ENCODE data around the gene ENO1. TPM values are rescaled to one million over a fixed set of nuclear protein-coding genes. Genes with fewer than 3 reads are reported as not detected.
A peak's percentile ranks its signal among the peaks of the same experiment; 100 is the strongest.
"Not testable (repeated sequence)": the region's sequence is repeated elsewhere in the genome, so short reads cannot be mapped to it uniquely, and the experiment has no call there.

ENO1 gene
- total RNA-seq, 2 donors from 2014 or later = 484 to 601 TPM

GRCh38 chr1:8900684-8901083 lies 22.2 kb upstream of the ENO1 start:
- intact Hi-C loops (cut with DNase I, micrococcal nuclease); DNase-seq; ATAC-seq: not testable (repeated sequence)

DNA sequence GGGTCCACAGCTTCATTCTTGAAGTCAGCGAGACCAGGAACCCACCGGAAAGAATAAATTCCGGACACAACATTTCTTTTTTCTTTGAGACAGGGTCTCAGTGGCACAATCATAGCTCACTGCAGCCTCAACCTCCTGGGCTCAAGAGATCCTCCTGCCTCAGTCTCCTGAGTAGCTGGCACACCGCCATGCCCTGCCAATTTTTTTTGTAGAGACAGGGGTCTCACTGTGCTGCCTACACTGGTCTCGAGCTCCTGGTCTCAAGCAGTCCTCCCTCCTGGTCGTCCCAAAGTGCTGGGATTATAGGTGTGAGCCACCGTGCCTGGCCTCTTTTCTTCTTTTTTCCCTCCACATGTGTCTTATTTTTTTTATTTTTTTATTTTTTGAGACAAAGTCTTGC lies 20.6 kb upstream of the ENO1 start:
- intact Hi-C loops (cut with DNase I, micrococcal nuclease) = no loop called here
- ATAC-seq (no peak), DNase-seq (no peak)

DNA sequence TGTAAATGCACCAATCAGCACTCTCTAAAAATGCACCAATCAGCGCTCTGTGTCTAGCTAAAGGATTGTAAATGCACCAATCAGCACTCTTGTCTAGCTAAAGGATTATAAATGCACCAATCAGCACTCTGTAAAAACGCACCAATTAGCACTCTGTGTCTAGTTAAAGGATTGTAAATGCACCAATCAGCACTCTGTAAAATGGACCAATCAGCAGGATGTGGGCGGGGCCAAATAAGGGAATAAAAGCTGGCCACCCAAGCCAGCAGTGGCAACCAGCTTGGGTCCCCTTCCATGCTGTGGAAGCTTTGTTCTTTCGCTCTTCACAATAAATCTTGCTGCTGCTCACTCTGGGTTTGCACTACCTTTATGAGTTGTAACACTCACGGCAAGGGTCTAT lies 19.9 kb upstream of the ENO1 start:
- ATAC-seq; DNase-seq; intact Hi-C loops (cut with DNase I, micrococcal nuclease): not testable (repeated sequence)

GRCh38 chr1:8897505-8897904 lies 19.0 kb upstream of the ENO1 start:
- DNase-seq; ATAC-seq; intact Hi-C loops (cut with DNase I, micrococcal nuclease): not testable (repeated sequence)

- DNase-seq; ATAC-seq; intact Hi-C loops (cut with DNase I, micrococcal nuclease): not testable (repeated sequence)
These were observed 18.3 kb upstream of the ENO1 start for GRCh38 chr1:8896775-8897174.

DNA sequence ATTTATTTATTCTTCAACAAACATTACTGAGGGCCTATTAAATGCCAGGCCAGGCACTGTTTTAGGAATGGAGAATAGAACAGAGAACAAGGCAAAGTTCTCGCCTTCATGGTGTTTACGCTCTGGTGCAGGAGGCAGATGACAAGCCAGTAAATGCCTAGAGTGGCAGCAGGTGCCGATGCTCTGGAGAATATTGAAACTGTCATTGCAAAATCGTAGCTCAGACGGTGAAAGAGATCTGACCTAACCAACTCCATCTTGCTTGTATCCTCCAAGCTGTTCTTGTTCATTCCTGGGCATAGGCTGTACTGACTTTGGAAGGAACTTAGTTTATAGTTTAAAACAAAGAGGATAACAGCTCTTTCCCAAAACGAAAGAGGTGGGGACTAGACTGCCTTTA lies 13.5 kb upstream of the ENO1 start:
- ATAC-seq (no peak), DNase-seq (no peak)
- intact Hi-C loops (cut with DNase I, micrococcal nuclease) = no loop called here

DNA sequence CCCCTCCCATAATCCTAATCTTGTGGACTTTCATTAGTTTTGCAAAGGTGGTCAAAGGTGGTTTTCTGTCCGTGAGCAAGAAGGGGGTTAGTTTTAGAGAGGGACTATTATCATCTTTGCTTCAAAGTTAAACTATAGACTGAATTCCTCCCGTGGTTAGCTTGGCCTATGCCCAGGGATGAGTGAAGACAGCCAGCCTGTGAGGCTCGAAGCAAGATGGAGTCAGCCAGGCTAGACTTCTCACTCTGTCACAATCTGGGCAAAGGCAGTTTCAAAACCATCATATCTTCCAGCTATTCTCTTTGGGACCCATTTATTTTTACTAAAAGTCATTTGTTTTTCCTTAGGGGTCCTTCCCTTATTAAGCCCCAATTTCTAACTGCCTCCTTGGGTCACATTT lies 12.9 kb upstream of the ENO1 start:
- DNase-seq (no peak), ATAC-seq (no peak)
- intact Hi-C loops (cut with DNase I, micrococcal nuclease) = no loop called here

- DNase-seq (peak; percentile 66 to 74), ATAC-seq (peak; percentile 88)
- intact Hi-C loops (cut with DNase I, micrococcal nuclease) = no loop called here
These were observed 11.7 kb upstream of the ENO1 start for GRCh38 chr1:8889925-8890785.

DNA sequence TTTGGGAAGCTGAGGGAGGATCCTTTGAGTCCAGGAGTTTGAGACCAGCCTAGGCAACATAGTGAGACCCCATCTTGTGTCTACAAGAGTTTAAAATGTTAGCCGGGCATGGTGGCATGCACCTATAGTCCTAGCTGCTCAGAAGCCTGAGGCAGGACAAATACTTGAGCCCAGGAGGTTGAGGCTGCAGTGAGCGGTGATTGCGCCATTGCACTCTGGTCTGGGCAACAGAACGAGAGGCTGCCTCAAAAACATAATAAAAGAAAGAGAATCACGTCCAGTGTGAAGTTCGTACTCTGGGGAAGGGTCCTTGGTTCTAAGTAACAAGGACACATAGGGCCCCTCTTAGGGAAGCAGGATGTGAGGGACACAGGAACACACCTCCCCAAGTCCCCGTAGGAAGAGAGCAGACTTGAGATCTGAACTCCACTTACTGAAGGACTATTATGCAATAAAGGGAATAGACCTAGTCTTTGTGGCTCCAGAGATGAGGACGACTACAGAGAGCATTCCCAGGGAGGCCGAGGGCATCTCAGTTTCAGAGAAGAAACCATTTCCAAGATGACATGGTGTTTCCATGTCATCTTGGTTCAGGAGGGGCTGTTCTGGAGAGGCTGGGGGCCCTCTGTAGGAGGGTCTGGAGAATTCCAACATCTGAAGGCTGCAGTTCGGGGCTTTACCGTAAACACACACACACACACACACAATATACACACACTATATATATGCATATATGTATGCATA lies 10.8 kb upstream of the ENO1 start:
- DNase-seq (no peak), ATAC-seq (no peak)
- intact Hi-C loops (cut with DNase I, micrococcal nuclease) = no loop called here

DNA sequence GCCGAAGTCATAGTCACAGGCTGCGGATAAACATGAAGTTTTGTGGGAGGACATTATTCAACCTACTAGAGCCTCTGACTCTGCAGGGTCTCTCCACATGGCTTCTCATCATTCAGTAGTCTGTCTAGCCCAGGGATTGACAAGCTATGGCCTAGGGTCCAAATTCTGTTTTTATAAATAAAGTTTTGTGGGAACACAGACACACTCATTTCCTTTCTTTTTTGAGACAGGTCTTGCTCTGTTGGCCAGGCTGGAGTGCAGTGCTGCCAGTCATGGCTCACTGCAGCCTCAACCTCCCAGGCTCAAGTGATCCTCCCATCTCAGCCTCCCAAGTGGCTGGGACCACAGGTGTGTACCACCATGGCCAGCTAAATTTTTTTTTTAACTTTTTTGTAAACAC lies 8.1 kb upstream of the ENO1 start:
- intact Hi-C loops (cut with DNase I, micrococcal nuclease) = no loop called here
- ATAC-seq (no peak), DNase-seq (no peak)

DNA sequence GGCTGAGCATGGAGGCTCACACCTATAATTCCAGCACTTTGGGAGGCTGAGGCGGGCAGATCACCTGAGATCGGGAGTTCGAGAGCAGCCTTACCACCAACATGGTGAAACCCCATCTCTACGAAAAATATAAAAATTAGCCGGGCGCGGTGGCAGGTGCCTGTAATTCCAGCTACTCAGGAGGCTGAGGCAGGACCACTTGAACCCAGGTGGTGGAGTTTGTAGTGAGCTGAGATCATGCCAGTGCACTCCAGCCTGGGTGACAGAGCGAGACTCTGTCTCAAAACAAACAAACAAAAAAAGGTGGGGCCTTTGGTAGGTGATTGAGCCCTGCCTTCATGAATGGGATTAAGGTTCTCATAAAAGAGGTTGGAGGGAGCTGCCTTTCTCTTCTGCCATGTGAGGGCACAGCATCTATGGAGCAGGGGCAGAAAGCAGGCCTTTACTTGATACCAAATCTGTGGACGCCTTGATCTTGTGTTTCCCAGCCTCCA lies 7.6 kb upstream of the ENO1 start:
- DNase-seq; ATAC-seq; intact Hi-C loops (cut with DNase I, micrococcal nuclease): not testable (repeated sequence)

DNA sequence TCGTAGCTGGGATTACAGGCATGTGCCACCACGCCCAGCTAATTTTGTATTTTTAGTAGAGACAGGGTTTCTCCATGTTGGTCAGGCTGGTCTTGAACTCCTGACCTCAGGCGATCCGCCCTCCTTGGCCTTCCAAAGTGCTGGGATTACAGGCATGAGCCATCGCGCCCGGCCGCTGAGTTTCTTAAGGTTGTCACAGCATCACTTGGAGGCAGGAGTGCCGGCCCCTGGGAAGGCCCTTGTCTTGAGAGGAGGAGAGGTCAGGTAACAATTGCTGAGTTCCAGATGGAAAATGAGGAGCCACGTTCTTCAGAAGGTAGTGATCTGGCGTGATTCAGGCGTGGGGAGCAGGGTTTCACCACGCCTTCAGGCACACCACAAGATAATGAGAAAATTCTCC lies 5.6 kb upstream of the ENO1 start:
- ATAC-seq; DNase-seq; intact Hi-C loops (cut with DNase I, micrococcal nuclease): not testable (repeated sequence)

DNA sequence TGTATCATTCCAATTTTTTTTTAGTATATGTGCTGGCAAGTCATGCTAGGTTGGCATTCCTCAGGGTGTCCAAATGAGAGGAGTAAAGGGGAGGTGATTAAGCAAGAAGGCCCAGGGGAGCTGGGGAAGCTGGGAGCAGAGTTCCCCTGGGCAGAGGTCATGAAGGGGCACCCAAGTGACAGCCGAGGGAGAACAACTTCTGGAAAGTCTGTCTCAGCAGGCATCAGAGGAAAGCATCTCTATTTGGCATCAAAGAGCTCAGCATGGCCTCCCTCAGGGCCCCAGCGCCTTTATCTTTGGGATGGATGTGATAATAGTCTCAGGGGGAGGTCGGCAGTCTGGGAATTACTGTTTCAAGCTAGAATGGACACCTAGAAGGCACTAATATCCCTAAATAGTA lies 5.0 kb upstream of the ENO1 start:
- no peak for ATAC-seq
- intact Hi-C loops (cut with DNase I, micrococcal nuclease) = no loop called here
- no peak for DNase-seq

GRCh38 chr1:8879922-8880676 lies 1.6 kb upstream of the ENO1 start:
- DNase-seq (peak; percentile 60 to 67), ATAC-seq (peak; percentile 25)
- intact Hi-C loops (cut with DNase I, micrococcal nuclease) = no loop called here

GRCh38 chr1:8879464-8879921 lies 1.0 kb upstream of the ENO1 start:
- no peak for ATAC-seq
- DNase-seq = no peak
- intact Hi-C loops (cut with DNase I, micrococcal nuclease) = no loop called here

DNA sequence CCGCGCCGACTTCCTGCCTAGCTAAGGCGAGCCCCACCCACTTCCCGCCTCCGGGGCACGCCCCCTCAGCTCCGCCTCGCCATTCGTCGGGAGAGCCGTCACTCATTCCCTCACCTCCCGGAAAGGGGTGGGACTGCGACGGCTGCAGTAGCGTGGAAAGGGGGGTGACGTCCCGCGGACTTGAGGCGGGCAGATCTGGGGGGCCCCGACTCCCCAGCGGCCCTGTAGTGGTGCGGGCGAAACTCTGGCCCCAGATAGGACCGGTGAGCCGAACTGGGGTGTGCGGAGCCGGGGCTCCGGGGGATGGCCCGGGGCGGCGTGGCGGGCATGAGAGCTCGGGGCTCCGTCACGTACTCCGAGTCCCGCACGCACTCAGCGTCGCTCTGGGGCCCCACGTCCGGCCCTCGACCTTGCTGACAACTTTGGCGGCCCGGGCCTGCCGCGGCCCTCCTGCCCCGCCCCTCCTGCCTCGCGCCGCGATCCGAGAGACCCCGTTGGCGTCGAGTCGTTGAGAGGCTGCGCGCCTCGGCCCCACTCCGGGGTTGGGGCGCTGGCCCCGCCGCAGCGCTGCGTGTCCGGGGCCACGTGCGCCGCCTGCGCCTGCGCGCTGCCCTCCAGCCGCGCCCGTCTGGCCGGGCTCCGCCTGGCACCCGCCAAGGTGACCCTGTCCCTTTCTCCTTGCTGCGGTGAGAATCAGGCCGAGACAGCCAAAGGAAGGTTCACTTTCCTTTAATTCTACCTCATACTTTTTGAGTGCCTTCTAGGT lies 395 bp upstream of the ENO1 start:
- intact Hi-C loops (cut with DNase I, micrococcal nuclease) = no loop called here
- ATAC-seq = peak; percentile 84
- DNase-seq = peak; percentile 96 to 98

DNA sequence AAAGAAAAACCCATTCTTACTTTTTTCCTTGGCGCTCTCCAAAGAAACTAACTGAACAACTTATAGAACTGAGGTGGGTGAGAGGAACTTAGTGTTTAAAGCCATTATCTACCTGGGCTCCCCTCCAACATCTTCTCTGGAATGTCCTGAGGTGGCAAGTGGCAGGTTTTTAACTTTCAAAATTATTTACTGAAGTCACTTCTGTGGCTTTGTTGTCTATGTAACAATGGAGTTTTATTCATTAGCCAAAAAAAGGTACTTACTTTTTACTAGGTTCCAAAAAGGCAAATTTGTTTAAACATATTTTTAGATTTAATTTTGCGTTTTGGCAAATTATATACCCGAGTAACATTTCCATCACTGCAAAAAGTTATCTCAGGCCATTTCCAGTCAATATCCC lies 2.4 kb downstream of the ENO1 start:
- intact Hi-C loops (cut with DNase I, micrococcal nuclease) = no loop called here
- no peak for ATAC-seq

DNA sequence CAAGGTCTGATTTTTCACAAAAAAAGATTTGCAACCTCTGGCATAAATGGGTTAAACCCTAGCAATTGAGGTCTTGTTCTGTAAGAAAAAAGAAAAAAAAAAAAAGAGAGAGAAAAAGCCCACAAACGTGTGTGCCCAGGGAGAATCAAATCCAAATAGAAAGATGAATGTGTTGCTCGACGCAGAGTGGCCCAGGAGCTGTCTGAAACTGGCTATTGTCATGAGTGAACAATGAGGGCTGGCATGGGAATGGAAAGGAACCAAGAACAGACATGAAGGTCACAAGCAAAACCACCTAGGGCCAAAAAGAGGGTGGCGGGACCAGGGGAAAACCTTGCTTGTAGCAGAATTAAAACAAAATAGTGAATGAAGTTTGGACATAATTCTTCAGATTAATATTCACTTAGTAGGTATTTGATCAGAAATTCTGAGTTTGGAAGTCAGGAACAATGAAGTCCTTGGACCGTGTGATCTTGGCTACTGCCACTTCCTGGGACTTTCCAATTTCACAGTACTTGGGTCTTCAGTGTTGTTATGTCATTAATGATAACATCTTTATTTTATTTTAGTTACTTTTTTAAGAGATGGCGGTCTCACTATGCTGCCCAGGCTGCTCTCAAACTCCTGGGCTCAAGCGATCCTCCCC lies 3.1 kb downstream of the ENO1 start:
- DNase-seq (no peak), ATAC-seq (no peak)
- intact Hi-C loops (cut with DNase I, micrococcal nuclease) = no loop called here

More for the DNA sequence above, 2.4 kb downstream of the ENO1 start:
- no peak for DNase-seq

Measured in left colon (tissue), 2 donors.